ENCODE results near the gene KIF3A. TPM values are rescaled to one million over a fixed set of nuclear protein-coding genes. Genes with fewer than 3 reads are reported as not detected.

The KIF3A gene
- total RNA-seq, 1 donor, result 12.7 TPM

DNA sequence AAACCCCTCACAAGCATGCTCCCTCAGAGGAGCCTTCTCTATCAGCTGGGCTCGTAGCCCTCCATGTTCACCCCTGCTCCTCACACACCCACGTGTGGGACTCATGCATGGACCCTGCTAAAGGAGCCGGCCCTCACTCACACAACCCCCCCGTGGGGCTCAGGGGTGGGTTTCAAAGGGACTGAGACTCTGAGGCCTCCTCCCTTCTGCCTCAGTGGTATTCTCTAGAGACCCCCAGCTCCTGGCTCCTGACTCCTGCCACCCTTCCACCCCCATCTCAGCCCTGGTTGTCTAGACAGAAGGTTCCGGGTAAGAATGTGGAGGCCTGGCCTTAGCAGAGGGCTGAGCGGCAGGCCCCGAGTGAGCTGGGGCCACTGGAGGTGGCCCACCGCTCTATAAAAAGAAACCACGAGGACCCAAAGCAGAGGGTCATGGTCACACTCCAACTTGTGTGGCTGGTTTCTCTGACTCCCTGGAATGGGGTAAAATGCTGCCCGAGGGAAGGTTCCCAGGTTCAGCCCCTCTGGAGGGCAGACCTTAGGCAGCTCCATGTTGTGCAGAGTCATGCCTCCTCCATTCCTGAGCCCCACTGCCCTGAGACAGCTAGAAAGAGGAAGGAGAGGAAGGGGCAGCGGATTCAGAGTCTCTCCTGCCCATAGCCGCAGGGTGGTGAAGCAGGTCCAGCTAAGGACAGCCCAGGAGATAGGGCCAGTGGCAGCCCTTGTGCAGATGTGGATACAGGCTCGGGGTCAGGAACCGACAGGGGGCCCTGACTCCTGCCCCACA is 28.9 kb upstream of the KIF3A start:
- no peak for DNase-seq (ENCODE audit: low read depth)
- TF ChIP-seq, protein P1, sequence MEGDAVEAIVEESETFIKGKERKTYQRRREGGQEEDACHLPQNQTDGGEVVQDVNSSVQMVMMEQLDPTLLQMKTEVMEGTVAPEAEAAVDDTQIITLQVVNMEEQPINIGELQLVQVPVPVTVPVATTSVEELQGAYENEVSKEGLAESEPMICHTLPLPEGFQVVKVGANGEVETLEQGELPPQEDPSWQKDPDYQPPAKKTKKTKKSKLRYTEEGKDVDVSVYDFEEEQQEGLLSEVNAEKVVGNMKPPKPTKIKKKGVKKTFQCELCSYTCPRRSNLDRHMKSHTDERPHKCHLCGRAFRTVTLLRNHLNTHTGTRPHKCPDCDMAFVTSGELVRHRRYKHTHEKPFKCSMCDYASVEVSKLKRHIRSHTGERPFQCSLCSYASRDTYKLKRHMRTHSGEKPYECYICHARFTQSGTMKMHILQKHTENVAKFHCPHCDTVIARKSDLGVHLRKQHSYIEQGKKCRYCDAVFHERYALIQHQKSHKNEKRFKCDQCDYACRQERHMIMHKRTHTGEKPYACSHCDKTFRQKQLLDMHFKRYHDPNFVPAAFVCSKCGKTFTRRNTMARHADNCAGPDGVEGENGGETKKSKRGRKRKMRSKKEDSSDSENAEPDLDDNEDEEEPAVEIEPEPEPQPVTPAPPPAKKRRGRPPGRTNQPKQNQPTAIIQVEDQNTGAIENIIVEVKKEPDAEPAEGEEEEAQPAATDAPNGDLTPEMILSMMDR (IDR thresholded peaks at IDR 0.05; ENCODE audit: insufficient read depth, low read length), result no peak
- no peak overlapping the region for H3K4me3 ChIP-seq (ENCODE audit: low read depth, low read length)

DNA sequence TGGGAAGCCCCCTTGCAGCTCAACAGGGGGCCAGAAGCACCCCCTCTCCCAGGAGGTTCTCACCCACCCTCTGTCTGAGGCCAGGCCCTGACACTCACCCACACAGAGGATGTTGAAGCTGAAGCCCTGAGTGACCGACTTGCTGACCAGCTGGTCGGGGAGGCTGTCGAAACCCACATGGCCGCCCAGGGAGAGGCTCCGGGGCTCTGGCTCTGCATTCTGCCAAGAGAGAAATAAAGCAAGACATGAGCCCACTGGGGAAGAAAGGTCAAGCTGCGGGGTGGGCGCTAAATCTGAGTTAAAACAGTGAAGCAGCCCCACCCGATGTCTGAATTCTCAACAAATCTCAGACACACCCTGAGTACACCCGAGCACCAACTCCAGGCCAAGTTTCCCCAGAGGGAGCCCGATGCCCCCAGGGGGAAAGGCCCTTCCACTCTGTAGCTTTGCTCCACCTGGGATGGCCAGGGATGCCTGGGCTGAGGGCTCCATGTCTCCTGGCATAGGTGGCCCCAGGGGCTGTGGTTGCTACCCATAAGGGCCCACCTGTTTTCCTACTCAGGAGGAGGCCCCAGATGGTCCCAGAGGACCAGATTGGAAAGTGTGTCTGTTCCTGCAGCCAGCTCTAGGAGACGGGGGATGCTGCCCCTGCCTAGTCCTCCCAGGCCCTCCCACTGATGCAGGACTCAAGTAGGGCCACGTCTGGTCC is 28.1 kb upstream of the KIF3A start:
- no peak for DNase-seq (ENCODE audit: low read depth)
- TF ChIP-seq, protein P1 (IDR thresholded peaks at IDR 0.05; ENCODE audit: insufficient read depth, low read length), result no peak
- no peak overlapping the region for H3K4me3 ChIP-seq (ENCODE audit: low read depth, low read length)

DNA sequence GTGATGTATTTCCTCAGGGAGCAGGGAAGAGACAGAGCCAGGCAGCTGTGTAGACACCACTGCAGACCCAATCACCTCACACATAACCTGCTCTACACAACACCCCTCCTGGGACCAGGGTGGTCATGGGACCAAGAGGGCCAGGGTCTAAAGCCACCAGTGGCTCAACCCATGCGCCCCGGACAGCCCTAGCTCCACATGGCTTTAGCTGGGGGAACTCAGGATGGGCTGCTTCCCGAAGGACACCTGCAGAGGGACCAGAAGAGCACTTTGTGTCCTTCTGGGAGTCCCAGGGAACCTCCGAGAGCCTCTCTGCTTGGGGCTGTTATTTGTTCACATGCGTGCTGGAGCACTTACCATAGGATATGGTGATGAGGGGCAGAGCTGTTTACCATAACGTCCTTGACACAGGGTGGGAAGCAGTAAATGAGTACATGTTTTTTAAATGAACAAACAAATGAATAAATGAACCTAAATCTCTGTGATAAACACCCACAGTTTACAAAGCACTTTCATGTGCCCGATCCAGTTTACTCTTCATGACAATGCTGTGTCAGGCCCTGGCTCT is 27.4 kb upstream of the KIF3A start:
- H3K4me3 ChIP-seq (ENCODE audit: low read depth, low read length), result no peak overlapping the region
- TF ChIP-seq, protein P1 (IDR thresholded peaks at IDR 0.05; ENCODE audit: insufficient read depth, low read length), result no peak
- no peak for DNase-seq (ENCODE audit: low read depth)

DNA sequence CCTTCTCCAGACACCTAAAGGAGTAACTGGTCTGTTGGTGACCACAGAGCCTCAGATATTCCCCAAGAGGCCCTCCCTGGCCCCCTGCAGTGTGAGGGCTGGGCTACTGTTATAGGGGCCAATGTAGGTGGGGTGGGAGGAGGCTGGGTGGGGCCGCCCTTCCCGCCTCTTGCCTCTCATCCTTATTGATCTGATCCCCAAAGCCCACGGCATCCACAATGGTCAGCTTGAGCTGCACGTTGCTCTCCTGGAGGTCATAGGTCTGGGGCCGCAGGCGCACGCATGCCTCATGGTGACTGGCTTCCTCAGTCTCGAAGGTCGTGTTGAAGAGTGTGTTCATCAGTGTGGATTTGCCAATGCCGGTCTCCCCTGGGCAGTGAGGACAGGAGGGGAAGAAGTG is 26.7 kb upstream of the KIF3A start:
- TF ChIP-seq, protein P1 (IDR thresholded peaks at IDR 0.05; ENCODE audit: insufficient read depth, low read length), result no peak
- no peak overlapping the region for H3K4me3 ChIP-seq (ENCODE audit: low read depth, low read length)
- no peak for DNase-seq (ENCODE audit: low read depth)

DNA sequence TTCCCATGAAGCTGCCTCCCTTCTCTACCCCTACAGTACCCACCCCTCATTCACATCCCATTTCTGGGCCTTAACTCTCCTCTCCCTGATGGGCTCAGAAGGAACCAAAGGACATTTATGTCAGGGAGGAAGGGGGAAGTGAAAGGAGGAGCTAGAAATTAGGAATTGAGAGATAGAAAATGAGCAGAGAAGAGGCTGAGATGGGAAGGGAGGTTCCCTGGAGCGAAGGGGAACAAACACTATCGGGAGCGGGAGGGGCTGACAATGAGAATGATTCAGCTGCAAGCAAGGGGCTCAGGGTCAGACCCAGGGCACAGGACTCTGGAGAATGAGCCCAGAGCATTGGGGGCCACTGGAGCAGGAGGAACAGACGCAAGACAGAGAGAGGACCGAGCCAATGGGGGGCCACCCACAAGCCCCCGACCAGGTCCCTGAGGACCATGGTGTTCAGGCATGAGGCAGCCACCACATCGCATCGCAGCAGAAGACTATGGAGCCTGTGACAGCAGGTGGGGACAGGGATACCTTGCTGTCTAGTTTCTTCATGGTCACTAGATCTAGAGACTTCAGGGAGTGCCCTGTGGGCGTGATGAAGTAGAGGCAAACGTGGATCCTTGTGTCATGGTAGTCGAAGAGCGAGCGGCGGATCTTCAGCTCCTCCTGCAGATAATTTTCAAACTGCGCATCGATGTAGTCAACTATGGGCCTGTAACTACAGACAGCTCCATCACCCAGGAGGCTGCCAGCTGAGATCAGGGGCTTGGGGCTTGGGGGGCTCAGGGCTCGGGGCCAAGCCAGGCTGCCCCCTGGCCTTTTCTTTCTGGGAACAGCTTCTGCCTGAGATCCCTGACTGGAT is 26.1 kb upstream of the KIF3A start:
- no peak overlapping the region for H3K4me3 ChIP-seq (ENCODE audit: low read depth, low read length)
- DNase-seq (ENCODE audit: low read depth), result no peak
- TF ChIP-seq, protein P1 (IDR thresholded peaks at IDR 0.05; ENCODE audit: insufficient read depth, low read length), result no peak

DNA sequence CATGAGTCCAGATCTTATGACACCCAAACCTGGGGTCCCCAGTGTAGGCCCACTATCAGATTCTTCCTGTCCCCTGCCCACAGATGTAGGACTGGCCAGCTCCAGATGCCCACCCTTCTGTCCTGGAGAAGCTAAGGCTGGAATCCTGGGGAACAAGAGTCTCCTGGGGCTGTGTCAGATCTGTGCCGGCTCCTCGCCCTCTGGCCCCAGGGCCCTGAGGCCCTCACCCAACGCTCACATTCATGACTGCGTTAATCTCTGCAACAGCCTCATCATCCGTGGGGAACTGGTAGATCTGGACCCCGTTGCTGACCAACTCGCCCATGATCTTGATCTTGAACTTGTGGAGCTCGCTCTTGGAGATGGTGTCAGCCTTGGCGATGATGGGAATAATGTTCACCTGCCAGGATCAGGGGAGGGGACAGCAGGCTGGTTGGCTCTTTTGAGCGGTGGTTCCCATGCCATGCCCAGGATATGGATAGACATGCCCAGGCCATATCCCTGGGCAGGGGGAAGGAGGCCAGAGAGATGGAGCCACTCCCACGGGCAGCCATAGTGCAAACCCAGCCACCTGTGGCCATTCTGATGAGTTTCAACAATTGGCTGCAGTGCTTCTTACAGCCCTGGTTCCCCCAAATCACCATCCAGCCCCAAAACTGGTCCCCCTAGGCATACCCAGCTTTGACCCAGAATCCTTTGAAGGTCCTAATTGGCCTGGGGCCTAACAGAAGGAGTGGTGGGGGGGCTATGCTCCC is 25.1 kb upstream of the KIF3A start:
- DNase-seq (ENCODE audit: low read depth), result no peak
- H3K4me3 ChIP-seq (ENCODE audit: low read depth, low read length), result no peak overlapping the region
- TF ChIP-seq, protein P1 (IDR thresholded peaks at IDR 0.05; ENCODE audit: insufficient read depth, low read length), result no peak

Data from fibroblast of the aortic adventitia (primary cell).